GM19328 (cell line): ENCODE results near the gene IQUB.
"Not testable (repeated sequence)": the region's sequence is repeated elsewhere in the genome, so short reads cannot be mapped to it uniquely, and the experiment has no call there.

Source experiments
- ATAC-seq: cut with Tn5 transposase; IDR thresholded peaks from one replicate; pipeline ENCODE4 v1.9.1; 2021; ENCODE audit warnings: mild to moderate bottlenecking, moderate library complexity; ENCODE audit not compliant: unreplicated experiment

IQUB gene

DNA sequence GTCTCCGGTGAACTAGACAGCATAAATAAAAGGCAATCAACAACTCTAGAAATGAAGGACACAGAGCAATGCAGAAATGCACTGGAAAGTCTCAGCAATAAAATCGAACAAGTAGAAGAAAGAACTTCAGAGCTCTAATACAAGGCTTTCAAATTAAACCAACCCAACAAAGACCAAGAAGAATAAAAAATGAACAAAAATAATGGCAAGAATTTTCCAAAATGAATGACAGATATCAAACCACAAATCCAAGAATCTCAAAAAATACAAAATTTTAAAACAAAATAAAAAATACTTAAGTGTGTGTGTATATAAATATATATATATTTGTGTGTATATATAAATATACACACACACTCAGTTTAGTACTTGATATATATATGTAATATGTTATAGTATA lies 110.8 kb downstream of the IQUB start:
- ATAC-seq: no peak

DNA sequence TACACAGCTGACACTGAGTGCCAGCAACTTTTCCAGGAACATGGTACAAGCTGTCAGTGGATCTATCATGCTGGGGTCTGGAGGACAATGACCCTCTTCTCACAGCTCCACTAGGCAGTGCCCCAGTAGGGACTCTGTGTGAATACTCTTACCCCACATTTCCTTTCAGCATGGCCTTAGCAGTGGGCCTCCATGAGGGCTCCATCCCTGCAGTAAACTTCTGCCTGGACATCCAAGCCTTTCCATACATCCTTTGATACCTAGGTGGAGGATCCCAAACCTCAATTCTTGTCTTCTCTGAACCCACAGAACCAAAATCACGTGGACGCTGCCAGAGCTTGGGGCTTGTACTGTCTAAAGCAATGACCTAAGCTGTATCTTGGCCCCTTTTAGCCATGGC lies 116.8 kb downstream of the IQUB start:
- no peak for ATAC-seq

- ATAC-seq: no peak
Measured at GRCh38 chr7:123415625-123416024, 118.8 kb downstream of the IQUB start.

DNA sequence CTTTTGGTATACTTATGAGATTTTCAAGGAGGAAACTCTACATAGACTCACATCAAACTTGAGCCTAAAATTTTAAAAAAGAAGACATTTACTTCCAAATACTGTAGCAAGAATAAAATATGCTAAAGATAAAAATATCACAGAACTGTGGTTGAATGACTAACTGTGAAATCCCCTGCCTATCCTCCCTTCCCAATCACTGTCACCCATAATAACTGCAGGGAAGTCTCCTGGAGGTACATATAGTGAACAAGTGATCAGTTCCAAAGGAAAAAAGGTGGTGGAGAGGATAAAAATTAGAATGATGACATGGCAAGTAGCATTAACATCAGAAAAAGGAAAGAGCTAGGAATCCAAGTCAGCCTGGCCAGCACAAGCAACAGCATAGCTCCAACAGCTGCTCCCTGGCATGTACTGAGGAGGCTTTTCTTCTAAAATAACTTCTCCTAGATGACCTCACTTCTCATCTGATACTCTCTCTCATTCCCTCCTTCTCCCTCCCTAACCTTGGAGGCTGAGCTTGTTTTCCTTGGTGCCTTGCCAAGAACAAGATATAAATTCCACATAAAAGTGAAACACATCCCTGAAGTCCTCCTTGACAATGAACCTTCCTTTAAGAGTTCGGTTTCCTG lies 124.0 kb downstream of the IQUB start:
- ATAC-seq: no peak

DNA sequence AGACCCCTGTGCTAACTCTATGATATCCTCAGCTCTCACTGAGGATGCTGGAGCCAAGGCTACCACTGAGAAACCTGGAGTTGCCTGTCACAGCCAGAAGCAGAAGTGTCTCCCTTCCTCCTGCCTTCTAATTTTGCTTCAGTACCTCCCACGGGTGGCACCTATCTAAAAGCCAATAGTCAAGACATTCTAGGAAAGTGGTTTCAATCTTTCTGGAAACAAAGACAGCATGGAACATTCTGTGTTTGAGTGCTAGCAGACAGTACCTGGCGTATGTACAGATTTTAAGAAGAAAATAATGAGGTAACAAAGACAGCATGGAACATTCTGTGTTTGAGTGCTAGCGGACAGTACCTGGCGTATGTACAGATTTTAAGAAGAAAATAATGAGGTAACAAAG lies 126.4 kb downstream of the IQUB start:
- not testable (repeated sequence) for ATAC-seq
